HEK293 (cell line): ENCODE measurements around the gene TSTD2.

Source experiments
- CTCF ChIA-PET: fragments of 350-600 bp; formaldehyde crosslinking; extraction: SDS; loops from one replicate; lab custom pipeline; 2021; ENCODE audit warnings: antibody characterized with exemption; lab: Yijun Ruan, JAX
- POLR2A ChIA-PET: fragments of 300-600 bp; formaldehyde crosslinking; extraction: SDS; loops from one replicate; lab custom pipeline; 2020; ENCODE audit warnings: antibody characterized with exemption, inconsistent platforms; lab: Yijun Ruan, JAX
- H3K27ac ChIP-seq: fragments of 200-500 bp; sonication (Bioruptor generic); 2 replicates; pipeline ENCODE4 v1.5.1; 2014; ENCODE audit warnings: low read depth, low read length, control low read depth, inconsistent platforms; ENCODE audit errors: extremely low read depth
- H3K36me3 ChIP-seq, 2 experiments: fragments of 200-500 bp in 1 of 2; sonication (Bioruptor generic) in 1 of 2; 1 replicate in 1 of 2; 2 replicates in 1 of 2; pipeline ENCODE4 v1.5.1; 2014 to 2017; ENCODE audit warnings: inconsistent platforms in 2 of 2, low read length in 2 of 2; ENCODE audit not compliant: control insufficient read depth in 2 of 2, insufficient read depth in 1 of 2
- H3K4me1 ChIP-seq: fragments of 200-500 bp; sonication (Bioruptor generic); 2 replicates; pipeline ENCODE4 v1.5.1; 2014; ENCODE audit warnings: mild to moderate bottlenecking, low read length, inconsistent platforms; ENCODE audit not compliant: control insufficient read depth, insufficient read depth
- H3K4me3 ChIP-seq: 2 replicates; pipeline ENCODE4 v1.5.1; 2011; ENCODE audit warnings: low read depth, mild to moderate bottlenecking, control low read depth, low read length, moderate library complexity
- H3K9me3 ChIP-seq: fragments of 200-500 bp; sonication (Bioruptor generic); 2 replicates; pipeline ENCODE4 v1.5.1; 2014; ENCODE audit warnings: low read depth, low read length, inconsistent platforms; ENCODE audit not compliant: control insufficient read depth, insufficient read depth
- GLI2 ChIP-seq: fragments of 450-650 bp; formaldehyde crosslinking; IDR thresholded peaks from 2 replicates; pipeline ENCODE4; 2017; ENCODE audit warnings: missing biosample characterization, missing genetic modification characterization, low read depth, borderline replicate concordance
- GLIS1 ChIP-seq: fragments of 450-650 bp; formaldehyde crosslinking; IDR thresholded peaks from 2 replicates; pipeline ENCODE4 v1.5.1; 2016; ENCODE audit warnings: missing biosample characterization, missing genetic modification characterization
- SCRT2 ChIP-seq: fragments of 450-650 bp; formaldehyde crosslinking; IDR thresholded peaks from 2 replicates; pipeline ENCODE4 v1.5.1; 2016; ENCODE audit warnings: missing biosample characterization, missing genetic modification characterization
- SP7 ChIP-seq: fragments of 450-650 bp; formaldehyde crosslinking; IDR thresholded peaks from 2 replicates; pipeline ENCODE4 v1.5.1; 2016; ENCODE audit warnings: missing biosample characterization, missing genetic modification characterization
- ZIC2 ChIP-seq: fragments of 450-650 bp; formaldehyde crosslinking; IDR thresholded peaks from 2 replicates; pipeline ENCODE4 v1.5.1; 2016; ENCODE audit warnings: missing biosample characterization, missing genetic modification characterization
- ZNF221 ChIP-seq: fragments of 450-650 bp; formaldehyde crosslinking; IDR thresholded peaks from 2 replicates; pipeline ENCODE4 v1.5.1; 2017; ENCODE audit warnings: missing biosample characterization, missing genetic modification characterization, borderline replicate concordance
- ZNF24 ChIP-seq: fragments of 450-650 bp; formaldehyde crosslinking; IDR thresholded peaks from 2 replicates; pipeline ENCODE4 v1.5.1; 2016; ENCODE audit warnings: missing biosample characterization, missing genetic modification characterization
- ZNF311 ChIP-seq: fragments of 450-650 bp; formaldehyde crosslinking; IDR thresholded peaks from 2 replicates; pipeline ENCODE4 v1.5.1; 2017; ENCODE audit warnings: missing biosample characterization, missing genetic modification characterization, borderline replicate concordance
- ZNF335 ChIP-seq: fragments of 450-650 bp; formaldehyde crosslinking; conservative IDR thresholded peaks from 2 replicates; pipeline ENCODE4 v1.5.1; 2016; ENCODE audit warnings: missing biosample characterization, missing genetic modification characterization
- ZNF560 ChIP-seq: fragments of 450-650 bp; formaldehyde crosslinking; IDR thresholded peaks from 2 replicates; pipeline ENCODE4 v1.5.1; 2017; ENCODE audit warnings: missing biosample characterization, missing genetic modification characterization, borderline replicate concordance
- ZNF561 ChIP-seq: fragments of 450-650 bp; IDR thresholded peaks from 2 replicates; pipeline ENCODE4 v1.5.1; 2018; ENCODE audit warnings: missing biosample characterization, missing genetic modification characterization, borderline replicate concordance
- ZNF664 ChIP-seq: fragments of 450-650 bp; formaldehyde crosslinking; IDR thresholded peaks from 2 replicates; pipeline ENCODE4 v1.5.1; 2016; ENCODE audit warnings: missing biosample characterization, missing genetic modification characterization
- ZNF792 ChIP-seq: fragments of 450-650 bp; formaldehyde crosslinking; IDR thresholded peaks from 2 replicates; pipeline ENCODE4 v1.5.1; 2016; ENCODE audit warnings: missing biosample characterization, missing genetic modification characterization
- ZSCAN30 ChIP-seq: fragments of 450-650 bp; IDR thresholded peaks from 2 replicates; pipeline ENCODE4 v1.5.1; 2018; ENCODE audit warnings: missing biosample characterization, mild to moderate bottlenecking, missing genetic modification characterization, moderate library complexity
- ZXDB ChIP-seq: fragments of 450-650 bp; formaldehyde crosslinking; IDR thresholded peaks from 2 replicates; pipeline ENCODE4 v1.5.1; 2016; ENCODE audit warnings: missing biosample characterization, missing genetic modification characterization
- TF ChIP-seq, protein P1 (sequence below): fragments of 450-650 bp; formaldehyde crosslinking; IDR thresholded peaks from 2 replicates; pipeline ENCODE4 v1.5.1; 2017; ENCODE audit warnings: missing biosample characterization, mild to moderate bottlenecking, missing genetic modification characterization, moderate library complexity
- TF ChIP-seq, protein P2 (sequence below): fragments of 450-650 bp; formaldehyde crosslinking; IDR thresholded peaks from 2 replicates; pipeline ENCODE4 v1.5.1; 2016; ENCODE audit warnings: missing biosample characterization, missing genetic modification characterization, low read depth
- TF ChIP-seq, protein P3 (sequence below): fragments of 450-650 bp; IDR thresholded peaks from 2 replicates; pipeline ENCODE4 v1.5.1; 2018; ENCODE audit warnings: missing biosample characterization, missing genetic modification characterization
- TF ChIP-seq, protein P4 (sequence below): fragments of 450-650 bp; formaldehyde crosslinking; IDR thresholded peaks from 2 replicates; pipeline ENCODE4 v1.5.1; 2017; ENCODE audit warnings: missing biosample characterization, missing genetic modification characterization
- TF ChIP-seq, protein P5 (sequence below): fragments of 450-650 bp; formaldehyde crosslinking; IDR thresholded peaks from 2 replicates; pipeline ENCODE4 v1.5.1; 2016; ENCODE audit warnings: missing biosample characterization, missing genetic modification characterization
- TF ChIP-seq, protein P6 (sequence below): fragments of 450-650 bp; formaldehyde crosslinking; IDR thresholded peaks from 2 replicates; pipeline ENCODE4 v1.5.1; 2016; ENCODE audit warnings: missing biosample characterization, missing genetic modification characterization
- TF ChIP-seq, protein P7 (sequence below): fragments of 450-650 bp; formaldehyde crosslinking; IDR thresholded peaks from 2 replicates; pipeline ENCODE4 v1.5.1; 2017; ENCODE audit warnings: missing biosample characterization, missing genetic modification characterization

TSTD2 gene

DNA sequence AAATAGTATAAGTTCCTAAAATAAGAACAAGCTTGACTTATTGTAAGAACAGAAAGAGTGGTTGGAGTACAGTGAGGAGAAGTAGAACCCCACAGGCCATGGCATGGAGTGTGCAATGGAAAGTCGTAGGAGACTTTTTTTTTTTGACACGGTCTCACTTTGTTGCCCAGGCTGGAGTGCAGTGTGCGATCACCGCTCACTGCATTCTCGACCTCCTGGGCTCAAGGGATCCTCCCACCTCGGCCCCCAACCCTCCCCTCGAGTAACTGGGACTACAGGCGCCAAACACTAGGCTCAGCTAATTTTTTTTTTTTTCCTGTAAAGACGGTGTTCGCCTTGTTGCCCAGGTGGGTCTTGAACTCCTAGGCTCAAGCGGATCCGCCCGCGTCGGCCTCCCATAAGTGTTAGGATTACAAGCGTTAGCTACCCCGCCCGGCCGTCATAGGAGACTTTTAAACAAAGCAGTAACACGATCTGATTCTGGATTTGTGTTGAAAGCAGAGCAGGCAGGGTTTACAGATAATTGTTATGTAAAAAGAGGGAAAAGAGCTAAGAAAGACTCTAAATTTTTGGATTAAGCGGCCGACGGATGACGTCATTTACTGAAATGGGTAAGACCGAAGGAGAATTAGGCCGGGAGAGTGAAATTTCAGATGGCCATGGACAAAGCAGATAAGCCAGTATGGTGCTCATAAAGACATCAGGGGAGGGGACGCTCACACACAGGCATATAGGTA is 752 bp downstream of the TSTD2 start (continued):
- TF ChIP-seq, protein P1, sequence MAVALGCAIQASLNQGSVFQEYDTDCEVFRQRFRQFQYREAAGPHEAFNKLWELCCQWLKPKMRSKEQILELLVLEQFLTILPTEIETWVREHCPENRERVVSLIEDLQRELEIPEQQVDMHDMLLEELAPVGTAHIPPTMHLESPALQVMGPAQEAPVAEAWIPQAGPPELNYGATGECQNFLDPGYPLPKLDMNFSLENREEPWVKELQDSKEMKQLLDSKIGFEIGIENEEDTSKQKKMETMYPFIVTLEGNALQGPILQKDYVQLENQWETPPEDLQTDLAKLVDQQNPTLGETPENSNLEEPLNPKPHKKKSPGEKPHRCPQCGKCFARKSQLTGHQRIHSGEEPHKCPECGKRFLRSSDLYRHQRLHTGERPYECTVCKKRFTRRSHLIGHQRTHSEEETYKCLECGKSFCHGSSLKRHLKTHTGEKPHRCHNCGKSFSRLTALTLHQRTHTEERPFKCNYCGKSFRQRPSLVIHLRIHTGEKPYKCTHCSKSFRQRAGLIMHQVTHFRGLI (tag by site-specific recombination): 0 out of 2 replicates have a peak, but pooled peaks have one; percentile 45
- TF ChIP-seq ZNF561 (tag by site-specific recombination) (peak; percentile 96), ZNF335 (peak; percentile 81; the same call in 1 of the 2 replicates), ZXDB (tag by site-specific recombination) (peak; percentile 65; the same call in 1 of the 2 replicates), ZIC2 (no peak), GLIS1 (peak; percentile 45; the same call in 1 of the 2 replicates), ZNF311 (tag by site-specific recombination) (no peak), ZNF664 (no peak)
- TF ChIP-seq, protein P2, sequence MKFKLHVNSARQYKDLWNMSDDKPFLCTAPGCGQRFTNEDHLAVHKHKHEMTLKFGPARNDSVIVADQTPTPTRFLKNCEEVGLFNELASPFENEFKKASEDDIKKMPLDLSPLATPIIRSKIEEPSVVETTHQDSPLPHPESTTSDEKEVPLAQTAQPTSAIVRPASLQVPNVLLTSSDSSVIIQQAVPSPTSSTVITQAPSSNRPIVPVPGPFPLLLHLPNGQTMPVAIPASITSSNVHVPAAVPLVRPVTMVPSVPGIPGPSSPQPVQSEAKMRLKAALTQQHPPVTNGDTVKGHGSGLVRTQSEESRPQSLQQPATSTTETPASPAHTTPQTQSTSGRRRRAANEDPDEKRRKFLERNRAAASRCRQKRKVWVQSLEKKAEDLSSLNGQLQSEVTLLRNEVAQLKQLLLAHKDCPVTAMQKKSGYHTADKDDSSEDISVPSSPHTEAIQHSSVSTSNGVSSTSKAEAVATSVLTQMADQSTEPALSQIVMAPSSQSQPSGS (tag by site-specific recombination): peak; percentile 98

DNA sequence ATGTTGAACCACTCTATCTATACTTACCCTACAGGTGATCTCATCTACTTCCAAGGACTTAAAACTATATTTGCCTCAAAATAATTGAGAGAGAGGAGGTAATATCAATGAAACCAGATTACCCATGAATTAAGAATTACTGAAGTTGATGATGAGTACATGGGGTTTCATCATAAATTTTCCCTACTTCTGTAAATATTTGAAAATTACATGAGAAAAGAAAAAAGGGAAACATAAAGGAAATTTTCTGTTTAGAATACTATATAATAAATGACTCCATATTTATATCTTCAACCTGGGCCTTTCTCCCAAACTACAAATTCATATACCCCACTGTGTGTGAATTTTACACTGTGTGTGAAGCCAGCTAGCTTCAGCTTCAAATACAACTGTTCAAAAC is 2.6 kb downstream of the TSTD2 start:
- Histone ChIP-seq H3K4me3 (no peak overlapping the region), H3K9me3 (no peaks in the 10 kb centered on the region), H3K27ac (no peak overlapping the region), H3K4me1 (no peaks in the 10 kb centered on the region), H3K36me3 (peaks cover 3 to 9% of the 10 kb centered on the region in 2 experiments; a peak in 2 of 3 replicates)
- ChIA-PET CTCF (interaction anchor here (0.6 to 3.7 kb wide), 4 partner anchors 14 to 684 kb away, joined by 3 to 28 read pairs (median 6); no protein-coding TSS in a partner anchor), POLR2A (no interaction called here)
- TF ChIP-seq, protein P3, sequence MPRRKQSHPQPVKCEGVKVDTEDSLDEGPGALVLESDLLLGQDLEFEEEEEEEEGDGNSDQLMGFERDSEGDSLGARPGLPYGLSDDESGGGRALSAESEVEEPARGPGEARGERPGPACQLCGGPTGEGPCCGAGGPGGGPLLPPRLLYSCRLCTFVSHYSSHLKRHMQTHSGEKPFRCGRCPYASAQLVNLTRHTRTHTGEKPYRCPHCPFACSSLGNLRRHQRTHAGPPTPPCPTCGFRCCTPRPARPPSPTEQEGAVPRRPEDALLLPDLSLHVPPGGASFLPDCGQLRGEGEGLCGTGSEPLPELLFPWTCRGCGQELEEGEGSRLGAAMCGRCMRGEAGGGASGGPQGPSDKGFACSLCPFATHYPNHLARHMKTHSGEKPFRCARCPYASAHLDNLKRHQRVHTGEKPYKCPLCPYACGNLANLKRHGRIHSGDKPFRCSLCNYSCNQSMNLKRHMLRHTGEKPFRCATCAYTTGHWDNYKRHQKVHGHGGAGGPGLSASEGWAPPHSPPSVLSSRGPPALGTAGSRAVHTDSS (tag by site-specific recombination): no peak
- TF ChIP-seq SCRT2: no peak
- no peak for TF ChIP-seq ZNF792
- TF ChIP-seq, protein P4, sequence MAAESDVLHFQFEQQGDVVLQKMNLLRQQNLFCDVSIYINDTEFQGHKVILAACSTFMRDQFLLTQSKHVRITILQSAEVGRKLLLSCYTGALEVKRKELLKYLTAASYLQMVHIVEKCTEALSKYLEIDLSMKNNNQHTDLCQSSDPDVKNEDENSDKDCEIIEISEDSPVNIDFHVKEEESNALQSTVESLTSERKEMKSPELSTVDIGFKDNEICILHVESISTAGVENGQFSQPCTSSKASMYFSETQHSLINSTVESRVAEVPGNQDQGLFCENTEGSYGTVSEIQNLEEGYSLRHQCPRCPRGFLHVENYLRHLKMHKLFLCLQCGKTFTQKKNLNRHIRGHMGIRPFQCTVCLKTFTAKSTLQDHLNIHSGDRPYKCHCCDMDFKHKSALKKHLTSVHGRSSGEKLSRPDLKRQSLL (tag by site-specific recombination): no peak
- TF ChIP-seq ZNF221: no peak
- TF ChIP-seq, protein P5, sequence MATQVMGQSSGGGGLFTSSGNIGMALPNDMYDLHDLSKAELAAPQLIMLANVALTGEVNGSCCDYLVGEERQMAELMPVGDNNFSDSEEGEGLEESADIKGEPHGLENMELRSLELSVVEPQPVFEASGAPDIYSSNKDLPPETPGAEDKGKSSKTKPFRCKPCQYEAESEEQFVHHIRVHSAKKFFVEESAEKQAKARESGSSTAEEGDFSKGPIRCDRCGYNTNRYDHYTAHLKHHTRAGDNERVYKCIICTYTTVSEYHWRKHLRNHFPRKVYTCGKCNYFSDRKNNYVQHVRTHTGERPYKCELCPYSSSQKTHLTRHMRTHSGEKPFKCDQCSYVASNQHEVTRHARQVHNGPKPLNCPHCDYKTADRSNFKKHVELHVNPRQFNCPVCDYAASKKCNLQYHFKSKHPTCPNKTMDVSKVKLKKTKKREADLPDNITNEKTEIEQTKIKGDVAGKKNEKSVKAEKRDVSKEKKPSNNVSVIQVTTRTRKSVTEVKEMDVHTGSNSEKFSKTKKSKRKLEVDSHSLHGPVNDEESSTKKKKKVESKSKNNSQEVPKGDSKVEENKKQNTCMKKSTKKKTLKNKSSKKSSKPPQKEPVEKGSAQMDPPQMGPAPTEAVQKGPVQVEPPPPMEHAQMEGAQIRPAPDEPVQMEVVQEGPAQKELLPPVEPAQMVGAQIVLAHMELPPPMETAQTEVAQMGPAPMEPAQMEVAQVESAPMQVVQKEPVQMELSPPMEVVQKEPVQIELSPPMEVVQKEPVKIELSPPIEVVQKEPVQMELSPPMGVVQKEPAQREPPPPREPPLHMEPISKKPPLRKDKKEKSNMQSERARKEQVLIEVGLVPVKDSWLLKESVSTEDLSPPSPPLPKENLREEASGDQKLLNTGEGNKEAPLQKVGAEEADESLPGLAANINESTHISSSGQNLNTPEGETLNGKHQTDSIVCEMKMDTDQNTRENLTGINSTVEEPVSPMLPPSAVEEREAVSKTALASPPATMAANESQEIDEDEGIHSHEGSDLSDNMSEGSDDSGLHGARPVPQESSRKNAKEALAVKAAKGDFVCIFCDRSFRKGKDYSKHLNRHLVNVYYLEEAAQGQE (tag by site-specific recombination): no peak
- no peak for TF ChIP-seq ZNF560 (tag by site-specific recombination)
- TF ChIP-seq SP7: no peak
- no peak for TF ChIP-seq GLI2 (tag by site-specific recombination)
- TF ChIP-seq, protein P6, sequence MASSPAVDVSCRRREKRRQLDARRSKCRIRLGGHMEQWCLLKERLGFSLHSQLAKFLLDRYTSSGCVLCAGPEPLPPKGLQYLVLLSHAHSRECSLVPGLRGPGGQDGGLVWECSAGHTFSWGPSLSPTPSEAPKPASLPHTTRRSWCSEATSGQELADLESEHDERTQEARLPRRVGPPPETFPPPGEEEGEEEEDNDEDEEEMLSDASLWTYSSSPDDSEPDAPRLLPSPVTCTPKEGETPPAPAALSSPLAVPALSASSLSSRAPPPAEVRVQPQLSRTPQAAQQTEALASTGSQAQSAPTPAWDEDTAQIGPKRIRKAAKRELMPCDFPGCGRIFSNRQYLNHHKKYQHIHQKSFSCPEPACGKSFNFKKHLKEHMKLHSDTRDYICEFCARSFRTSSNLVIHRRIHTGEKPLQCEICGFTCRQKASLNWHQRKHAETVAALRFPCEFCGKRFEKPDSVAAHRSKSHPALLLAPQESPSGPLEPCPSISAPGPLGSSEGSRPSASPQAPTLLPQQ: no peak
- TF ChIP-seq, protein P7, sequence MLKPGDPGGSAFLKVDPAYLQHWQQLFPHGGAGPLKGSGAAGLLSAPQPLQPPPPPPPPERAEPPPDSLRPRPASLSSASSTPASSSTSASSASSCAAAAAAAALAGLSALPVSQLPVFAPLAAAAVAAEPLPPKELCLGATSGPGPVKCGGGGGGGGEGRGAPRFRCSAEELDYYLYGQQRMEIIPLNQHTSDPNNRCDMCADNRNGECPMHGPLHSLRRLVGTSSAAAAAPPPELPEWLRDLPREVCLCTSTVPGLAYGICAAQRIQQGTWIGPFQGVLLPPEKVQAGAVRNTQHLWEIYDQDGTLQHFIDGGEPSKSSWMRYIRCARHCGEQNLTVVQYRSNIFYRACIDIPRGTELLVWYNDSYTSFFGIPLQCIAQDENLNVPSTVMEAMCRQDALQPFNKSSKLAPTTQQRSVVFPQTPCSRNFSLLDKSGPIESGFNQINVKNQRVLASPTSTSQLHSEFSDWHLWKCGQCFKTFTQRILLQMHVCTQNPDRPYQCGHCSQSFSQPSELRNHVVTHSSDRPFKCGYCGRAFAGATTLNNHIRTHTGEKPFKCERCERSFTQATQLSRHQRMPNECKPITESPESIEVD (tag by site-specific recombination): no peak
- no peak for TF ChIP-seq ZNF561 (tag by site-specific recombination)
- TF ChIP-seq ZNF24: no peak
- no peak for TF ChIP-seq ZSCAN30
